Colonic mucosa (tissue), 4 donors: Measurements from ENCODE around the gene TRAF6. TPM values are rescaled to one million over a fixed set of nuclear protein-coding genes. Genes with fewer than 3 reads are reported as not detected.

Experiments used
- DNase-seq: peaks from one replicate; pipeline ENCODE4 v3.0.0-alpha.2; 2020
- H3K27ac ChIP-seq: fragments of 200-600 bp; one replicate; pipeline ENCODE4 v1.8.0; 2021
- H3K27me3 ChIP-seq: fragments of 200-600 bp; one replicate; pipeline ENCODE4 v1.8.0; 2021
- H3K36me3 ChIP-seq: fragments of 200-600 bp; one replicate; pipeline ENCODE4 v1.8.0; 2021
- H3K4me1 ChIP-seq: fragments of 200-600 bp; one replicate; pipeline ENCODE4 v1.8.0; 2021; ENCODE audit warnings: mild to moderate bottlenecking
- H3K4me3 ChIP-seq: fragments of 200-600 bp; one replicate; pipeline ENCODE4 v1.8.0; 2021
- H3K9ac ChIP-seq, 2 donors: one replicate each; pipeline ENCODE4 v1.7.0; 2013; ENCODE audit warnings: control low read depth in 2 of 2, low read depth in 2 of 2, low read length in 2 of 2
- H3K9me3 ChIP-seq: fragments of 200-600 bp; one replicate; pipeline ENCODE4 v1.8.0; 2021
- CTCF ChIP-seq: fragments of 200-600 bp; IDR thresholded peaks from one replicate; pipeline ENCODE4 v1.8.0; 2022; ENCODE audit warnings: antibody characterized with exemption, mild to moderate bottlenecking
- intact Hi-C: fragments of 100-400 bp; cut with DNase I; formaldehyde crosslinking; loops from one replicate; pipeline ENCODE4 v1.14.1; 2022
- total RNA-seq, 2 donors: library from RNA; stranded (reverse); fragmentation: NEBNext Ultra II Directional in 1 of 2; extraction: Animal tissue kit (Norgen Biotek cat#: 25700) in 1 of 2; gene quantifications; one replicate each; pipeline ENCODE4 v1.2.1, GENCODE V29; 2021
- donor health status: healthy.
- donor health status: DM: no; HTN: no; CAD: no.
- donor health status: DM: no; HTN: no; CAD: no.

The TRAF6 gene
- total RNA-seq, 2 donors from 2014 or later = 9.5 to 18.3 TPM

GRCh38 chr11:36469063-36469462, 41.0 kb downstream of the TRAF6 start:
- H3K27ac ChIP-seq = no peak overlapping the region
- no peaks in the 10 kb centered on the region for H3K36me3 ChIP-seq
- H3K4me1 ChIP-seq = no peaks in the 10 kb centered on the region
- DNase-seq = no peak
- no peaks in the 10 kb centered on the region for H3K9me3 ChIP-seq
- H3K27me3 ChIP-seq = no peaks in the 10 kb centered on the region
- no peak overlapping the region for H3K9ac ChIP-seq
- H3K4me3 ChIP-seq = no peak overlapping the region
- intact Hi-C loops = no loop called here
- no peak for TF ChIP-seq CTCF

- Histone ChIP-seq H3K27me3 (no peaks in the 10 kb centered on the region), H3K4me1 (no peaks in the 10 kb centered on the region), H3K9ac (no peak overlapping the region), H3K4me3 (no peak overlapping the region), H3K9me3 (no peaks in the 10 kb centered on the region), H3K27ac (no peak overlapping the region), H3K36me3 (no peaks in the 10 kb centered on the region)
- TF ChIP-seq CTCF = no peak
- intact Hi-C loops = no loop called here
- no peak for DNase-seq
Observed at GRCh38 chr11:36467916-36468315, 42.2 kb downstream of the TRAF6 start.

GRCh38 chr11:36467012-36467411, 43.1 kb downstream of the TRAF6 start:
- no peak for DNase-seq
- no peak for TF ChIP-seq CTCF
- Histone ChIP-seq H3K27me3 (no peaks in the 10 kb centered on the region), H3K27ac (no peak overlapping the region), H3K4me1 (no peaks in the 10 kb centered on the region), H3K4me3 (no peak overlapping the region), H3K36me3 (no peaks in the 10 kb centered on the region), H3K9ac (no peak overlapping the region), H3K9me3 (no peaks in the 10 kb centered on the region)
- intact Hi-C loops = no loop called here

- no peak overlapping the region for H3K9ac ChIP-seq
- H3K27me3 ChIP-seq = no peaks in the 10 kb centered on the region
- DNase-seq = no peak
- no peaks in the 10 kb centered on the region for H3K36me3 ChIP-seq
- H3K9me3 ChIP-seq = no peaks in the 10 kb centered on the region
- no peak for TF ChIP-seq CTCF
- H3K27ac ChIP-seq = no peak overlapping the region
- H3K4me3 ChIP-seq = no peak overlapping the region
- no peaks in the 10 kb centered on the region for H3K4me1 ChIP-seq
- intact Hi-C loops = no loop called here
Observed at GRCh38 chr11:36465449-36466163, 44.5 kb downstream of the TRAF6 start.

- Histone ChIP-seq H3K36me3 (no peaks in the 10 kb centered on the region), H3K27me3 (no peaks in the 10 kb centered on the region), H3K27ac (no peak overlapping the region), H3K4me3 (no peak overlapping the region), H3K9ac (no peak overlapping the region), H3K4me1 (no peaks in the 10 kb centered on the region), H3K9me3 (no peaks in the 10 kb centered on the region)
- intact Hi-C loops = no loop called here
- DNase-seq = no peak
- TF ChIP-seq CTCF = no peak
Observed at GRCh38 chr11:36464720-36465119, 45.4 kb downstream of the TRAF6 start.
